ENCODE results near the gene PODXL2. TPM values are rescaled to one million over a fixed set of nuclear protein-coding genes. Genes with fewer than 3 reads are reported as not detected.

Gene PODXL2
- total and polyA plus RNA-seq, 2 of the 8 experiments (the other 6 are each of a cell fraction or from before 2014, with no cell fraction given) = 27.6 to 31.6 TPM

DNA sequence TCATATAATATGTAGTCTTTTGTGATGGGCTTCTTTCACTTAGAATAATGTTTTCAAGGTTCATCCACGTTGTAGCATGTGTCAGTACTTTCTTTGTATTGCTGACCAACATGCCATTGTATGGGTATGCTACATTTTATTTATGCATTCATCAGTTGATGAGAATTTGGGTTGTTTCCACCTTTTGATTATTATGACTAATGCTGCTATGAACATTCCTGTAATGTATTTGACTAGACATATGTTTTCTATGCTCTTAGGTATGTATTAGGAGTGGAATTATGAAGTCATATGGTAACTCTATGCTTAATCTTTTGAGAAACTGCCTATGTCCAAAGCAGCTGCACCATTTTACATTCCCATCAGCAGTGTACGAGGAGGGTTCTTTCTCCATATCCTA is 3.2 kb upstream of the PODXL2 start (continued):
- TF ChIP-seq SP1 (IDR thresholded peaks at IDR 0.05; ENCODE audit: low read depth, low read length) (no peak), CEBPB (IDR thresholded peaks at IDR 0.05; ENCODE audit: low read depth, low read length) (no peak)

Data from H1 (cell line).